Common myeloid progenitor, CD34-positive (primary cell): ENCODE results near the gene KIF23. TPM values are rescaled to one million over a fixed set of nuclear protein-coding genes. Genes with fewer than 3 reads are reported as not detected.

Experiments used
- CTCF ChIA-PET: fragments of 350-600 bp; sonication (Branson Sonifier 250); formaldehyde crosslinking; loops from one replicate; lab custom pipeline; 2021; ENCODE audit warnings: antibody characterized with exemption; lab: Charles Lee
- POLR2A ChIA-PET: fragments of 350-600 bp; sonication (Branson Sonifier 250); formaldehyde crosslinking; loops from one replicate; lab custom pipeline; 2021; ENCODE audit warnings: antibody characterized with exemption; lab: Charles Lee
- DNase-seq, 3 donors: peaks; one replicate each; pipeline versions ENCODE4 v3.0.0 to v3.0.0-alpha.2; 2013
- H3K27ac ChIP-seq, 2 experiments: 1 replicate in 1 of 2; 2 replicates in 1 of 2; pipeline ENCODE4 v1.7.0; 2013; ENCODE audit warnings: inconsistent platforms in 2 of 2, low read length in 2 of 2, mild to moderate bottlenecking in 2 of 2, low read depth in 1 of 2, moderate library complexity in 1 of 2; ENCODE audit not compliant: severe bottlenecking in 2 of 2, insufficient read depth in 1 of 2, poor library complexity in 1 of 2
- H3K27me3 ChIP-seq, 5 experiments: replicated peaks in 2 of 5; 1 replicate in 3 of 5; 2 replicates in 2 of 5; pipeline versions ENCODE4 v1.6.1 to v1.7.0; 2013; ENCODE audit warnings: low read length in 4 of 5, mild to moderate bottlenecking in 2 of 5, moderate library complexity in 2 of 5, inconsistent platforms in 1 of 5; ENCODE audit not compliant: insufficient read depth in 5 of 5, control insufficient read depth in 4 of 5
- H3K36me3 ChIP-seq, 4 experiments: 1 replicate in 2 of 4; 2 replicates in 2 of 4; pipeline versions ENCODE4 v1.6.1 to v1.7.0; 2013; ENCODE audit warnings: low read length in 3 of 4, control low read depth in 1 of 4, mild to moderate bottlenecking in 1 of 4; ENCODE audit not compliant: control insufficient read depth in 4 of 4, insufficient read depth in 4 of 4
- H3K4me1 ChIP-seq, 4 experiments: 1 replicate in 3 of 4; 2 replicates in 1 of 4; pipeline versions ENCODE4 v1.6.1 to v1.7.1; 2013; ENCODE audit warnings: low read length in 3 of 4, mild to moderate bottlenecking in 3 of 4, control low read depth in 1 of 4, inconsistent platforms in 1 of 4, moderate library complexity in 1 of 4; ENCODE audit not compliant: control insufficient read depth in 4 of 4, insufficient read depth in 4 of 4; ENCODE audit errors: control extremely low read depth in 1 of 4
- H3K4me3 ChIP-seq, 7 experiments: 1 replicate in 4 of 7; 2 replicates in 3 of 7; pipeline versions ENCODE4 v1.5.1 to v1.7.0; 2013; ENCODE audit warnings: mild to moderate bottlenecking in 7 of 7, low read length in 6 of 7, moderate library complexity in 6 of 7, inconsistent platforms in 2 of 7, low read depth in 2 of 7, control low read depth in 1 of 7; ENCODE audit not compliant: insufficient read depth in 4 of 7, control insufficient read depth in 1 of 7; ENCODE audit errors: extremely low read depth in 1 of 7
- H3K9me3 ChIP-seq, 5 experiments: 1 replicate in 4 of 5; 2 replicates in 1 of 5; pipeline versions ENCODE4 v1.6.1 to v1.7.1; 2013; ENCODE audit warnings: low read length in 4 of 5, mild to moderate bottlenecking in 2 of 5, inconsistent platforms in 1 of 5, low read depth in 1 of 5, moderate library complexity in 1 of 5; ENCODE audit not compliant: control insufficient read depth in 4 of 5, insufficient read depth in 2 of 5; ENCODE audit errors: control extremely low read depth in 1 of 5
- WGBS: methylation state at CpG from one replicate; pipeline ENCODE4 v1.1.5; 2013; ENCODE audit not compliant: insufficient coverage; 5-methylcytosine and 5-hydroxymethylcytosine counted together
- polyA plus RNA-seq: library from polyadenylated mRNA; unstranded; fragments of 120-200 nt; gene quantifications from one replicate; pipeline ENCODE4 v1.2.1, GENCODE V29; 2013

The KIF23 gene
- 3.7 TPM for polyA plus RNA-seq

GRCh38 chr15:69413822-69414700 is at the start of gene KIF23:
KIF23 (plus strand) TSS chr15:69414349; CDS start chr15:69414466, 117 bp downstream.
- H3K27me3 ChIP-seq, result no peaks in the 10 kb centered on the region
- ChIA-PET CTCF (interaction anchor here (1.2 to 1.4 kb wide), 2 partner anchors 9 to 357 kb away, joined by 3 read pairs; no protein-coding TSS in a partner anchor), POLR2A (interaction anchor here (1.8 kb wide), 1 partner anchor 38 kb away, joined by 11 read pairs; the partner anchor contains the start of gene RPLP1)
- WGBS, result under 1% methylated on average over 47 of the region's 78 CpGs
- H3K27ac ChIP-seq, result peak within 1 kb of the TSS; percentile 15 to 32
- H3K4me1 ChIP-seq, result peaks cover 3 to 16% (median 9%) of the 10 kb centered on the region in 4 experiments
- no peaks in the 10 kb centered on the region for H3K9me3 ChIP-seq
- peak within 1 kb of the TSS; percentile 88 to 94 (median 93) for H3K4me3 ChIP-seq
- H3K36me3 ChIP-seq, result peaks cover 3 to 13% (median 5%) of the 10 kb centered on the region in 4 experiments
- DNase-seq, result peak; percentile 96 to 97 (median 97)

DNA sequence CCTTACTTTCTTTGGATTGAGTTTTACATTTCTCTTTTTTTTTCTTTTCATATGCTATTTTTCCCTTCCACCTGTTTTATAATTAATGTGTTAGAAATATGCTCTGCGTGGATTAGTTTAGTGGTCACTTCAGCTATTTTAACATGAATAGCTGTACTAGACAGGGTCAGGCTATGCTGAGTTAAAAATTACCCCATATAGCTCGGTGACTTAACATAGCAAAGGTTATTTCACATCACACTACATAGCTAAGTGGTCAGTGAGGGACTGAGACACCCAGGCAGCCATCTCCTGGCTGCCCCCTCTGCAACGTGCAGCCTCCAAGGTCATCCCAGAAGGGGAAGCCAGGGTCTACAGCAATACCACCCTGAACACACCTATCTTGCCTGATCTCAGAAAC is 46.9 kb upstream of the KIF23 start:
- CTCF ChIA-PET, result no interaction called here
- no peak overlapping the region for H3K4me3 ChIP-seq
- POLR2A ChIA-PET, result interaction anchor here (0.7 kb wide), 1 partner anchor 24 kb away, joined by 3 read pairs; no protein-coding TSS in a partner anchor

DNA sequence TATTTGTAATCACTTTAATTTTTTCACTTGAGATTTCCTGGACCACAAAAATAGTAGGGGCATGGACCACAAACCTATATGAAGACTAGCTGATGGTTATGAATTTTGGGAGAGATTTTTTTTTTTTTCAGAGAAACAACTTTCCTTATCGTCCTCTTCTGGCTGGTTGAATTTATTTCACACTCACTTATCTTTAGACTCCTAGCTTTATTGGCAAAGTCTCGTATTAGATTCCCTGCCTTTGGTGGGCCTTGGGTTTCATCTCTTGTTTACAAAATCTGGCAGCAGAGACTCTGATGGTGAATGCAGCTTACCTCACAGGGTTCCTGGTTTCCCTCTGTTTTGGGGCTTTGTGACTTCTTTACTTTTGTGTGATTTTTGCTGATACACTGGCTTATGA is 44.5 kb upstream of the KIF23 start:
- peaks cover 0 to 2% (median 0%) of the 10 kb centered on the region in 5 experiments for H3K9me3 ChIP-seq
- WGBS, result 100% methylated on average over 2 of the region's 2 CpGs
- POLR2A ChIA-PET, result no interaction called here

More for the DNA sequence above, 46.9 kb upstream of the KIF23 start:
- Histone ChIP-seq H3K9me3 (no peaks in the 10 kb centered on the region), H3K27ac (no peak overlapping the region), H3K36me3 (no peaks in the 10 kb centered on the region), H3K27me3 (no peaks in the 10 kb centered on the region), H3K4me1 (no peaks in the 10 kb centered on the region)
- WGBS, result 100% methylated on average over 1 of the region's 3 CpGs
- DNase-seq, result no peak

DNA sequence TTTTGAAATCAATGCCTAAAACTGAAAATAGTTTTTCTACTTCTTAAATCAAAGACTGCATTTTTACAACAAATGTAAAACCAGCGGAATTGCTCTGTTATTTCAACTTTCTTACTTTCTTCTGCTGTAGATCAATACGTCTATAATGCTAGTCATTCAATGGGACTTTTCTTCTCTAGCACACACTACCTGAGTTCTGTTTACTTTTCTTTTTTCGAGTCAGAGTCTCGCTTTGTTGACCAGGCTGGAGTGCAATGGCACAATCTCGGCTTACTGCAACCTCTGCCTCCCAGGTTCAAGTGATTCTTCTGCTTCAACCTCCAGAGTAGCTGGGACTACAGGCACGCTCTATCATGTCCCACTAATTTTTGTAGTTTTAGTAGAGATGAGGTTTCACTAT is 40.7 kb upstream of the KIF23 start:
- CTCF ChIA-PET, result no interaction called here
- Histone ChIP-seq H3K4me1 (no peaks in the 10 kb centered on the region), H3K27ac (no peak overlapping the region), H3K36me3 (no peaks in the 10 kb centered on the region), H3K9me3 (peaks cover 0 to 2% (median 0%) of the 10 kb centered on the region in 5 experiments), H3K27me3 (no peaks in the 10 kb centered on the region), H3K4me3 (no peak overlapping the region)
- no peak for DNase-seq
- POLR2A ChIA-PET, result no interaction called here
- 99% methylated on average over 5 of the region's 6 CpGs for WGBS

More for the DNA sequence above, 44.5 kb upstream of the KIF23 start:
- CTCF ChIA-PET, result no interaction called here
- no peak overlapping the region for H3K4me3 ChIP-seq
- no peaks in the 10 kb centered on the region for H3K27me3 ChIP-seq
- DNase-seq, result no peak
- H3K36me3 ChIP-seq, result no peaks in the 10 kb centered on the region
- no peak overlapping the region for H3K27ac ChIP-seq
- no peaks in the 10 kb centered on the region for H3K4me1 ChIP-seq

GRCh38 chr15:69375151-69375790 is 38.9 kb upstream of the KIF23 start:
- Histone ChIP-seq H3K4me1 (no peaks in the 10 kb centered on the region), H3K27me3 (no peaks in the 10 kb centered on the region), H3K27ac (no peak overlapping the region), H3K36me3 (no peaks in the 10 kb centered on the region), H3K9me3 (peaks cover 0 to 2% (median 0%) of the 10 kb centered on the region in 5 experiments), H3K4me3 (no peak overlapping the region)
- no peak for DNase-seq
- ChIA-PET POLR2A (no interaction called here), CTCF (no interaction called here)
- 90% methylated on average over 5 of the region's 8 CpGs for WGBS

DNA sequence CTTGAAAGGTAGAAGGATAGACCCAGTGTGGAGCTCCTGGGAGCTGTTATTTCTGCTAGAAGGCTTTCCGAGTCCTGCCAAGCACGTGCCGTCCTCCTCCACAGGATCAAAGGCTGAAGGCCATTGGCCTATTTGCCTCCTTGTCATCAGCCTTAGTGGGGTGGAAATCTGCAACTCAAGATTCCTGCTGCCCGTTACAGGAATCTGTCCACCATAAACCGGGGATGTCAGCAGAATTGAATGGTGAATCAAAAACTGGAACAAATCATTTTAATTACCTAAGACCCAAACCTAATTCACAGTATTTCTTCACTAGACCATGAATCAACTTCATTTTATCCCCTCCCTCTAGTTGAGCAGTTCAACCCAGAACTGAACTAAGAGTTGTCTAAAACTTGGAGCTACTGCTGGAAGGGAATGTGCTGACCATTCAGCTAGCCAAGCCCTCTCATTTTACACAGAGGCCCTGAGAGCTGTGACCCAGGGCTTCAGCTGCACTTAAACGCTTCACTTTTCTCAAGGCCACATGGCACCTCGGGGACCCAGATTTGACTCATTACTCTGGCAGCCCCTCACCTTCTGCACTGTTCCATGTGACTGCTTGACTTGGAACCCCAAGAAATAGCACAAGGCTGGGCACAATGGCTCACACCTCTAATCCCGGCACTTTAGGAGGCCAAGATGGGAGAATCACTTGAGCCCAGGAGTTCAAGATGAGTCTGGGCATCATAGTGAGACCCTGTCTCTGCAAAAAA is 36.8 kb upstream of the KIF23 start:
- ChIA-PET POLR2A (no interaction called here), CTCF (no interaction called here)
- H3K9me3 ChIP-seq, result peaks cover 0 to 2% (median 0%) of the 10 kb centered on the region in 5 experiments
- 98% methylated on average over 8 of the region's 8 CpGs for WGBS
- H3K4me3 ChIP-seq, result no peak overlapping the region
- H3K27ac ChIP-seq, result no peak overlapping the region
- DNase-seq, result no peak
- H3K36me3 ChIP-seq, result no peaks in the 10 kb centered on the region
- H3K27me3 ChIP-seq, result no peaks in the 10 kb centered on the region
- H3K4me1 ChIP-seq, result no peaks in the 10 kb centered on the region
